PC-9 (cell line): ENCODE measurements around the gene EVL.

ENCODE experiments used
- CTCF ChIP-seq: fragments of 200-600 bp; sonication (generic); conservative IDR thresholded peaks from 2 replicates; pipeline ENCODE4 v1.6.1; 2017; ENCODE audit warnings: mixed run types, antibody characterized with exemption, mild to moderate bottlenecking, moderate library complexity
- EZH2 ChIP-seq: fragments of 200-600 bp; sonication (generic); IDR thresholded peaks from 2 replicates; pipeline ENCODE4 v1.8.0; 2017; ENCODE audit warnings: antibody characterized with exemption, low read depth

- no peak for TF ChIP-seq CTCF
- no peak for TF ChIP-seq EZH2
Measured at GRCh38 chr14:100147181-100147631, 82.0 kb downstream of the EVL start.
